Upper lobe of left lung (tissue), 6 donors: Measurements from ENCODE around the gene CDH9. TPM values are rescaled to one million over a fixed set of nuclear protein-coding genes. Genes with fewer than 3 reads are reported as not detected.

ENCODE experiments used
- ATAC-seq, 2 donors: fragments of 200-7000 bp; cut with Tn5 transposase; one replicate each; pipeline ENCODE4 v1.9.1; 2022; ENCODE audit warnings: mild to moderate bottlenecking in 2 of 2, moderate library complexity in 2 of 2; ENCODE audit not compliant: low FRiP score in 2 of 2
- DNase-seq, 2 donors: peaks; one replicate each; pipeline ENCODE4 v3.0.0-alpha.2; 2019 to 2020
- H3K27ac ChIP-seq, 4 donors: fragments of 200-600 bp; sonication (generic); one replicate each; pipeline ENCODE4 v1.5.1; 2016 to 2019
- H3K27me3 ChIP-seq, 4 donors: fragments of 200-600 bp; sonication (generic); one replicate each; pipeline ENCODE4 v1.5.1; 2017 to 2019
- H3K36me3 ChIP-seq, 4 donors: fragments of 200-600 bp; sonication (generic); one replicate each; pipeline ENCODE4 v1.5.1; 2016 to 2019
- H3K4me1 ChIP-seq, 4 donors: fragments of 200-600 bp; sonication (generic); one replicate each; pipeline ENCODE4 v1.5.1; 2018 to 2019
- H3K4me3 ChIP-seq, 4 donors: fragments of 200-600 bp; sonication (generic); one replicate each; pipeline ENCODE4 v1.5.1; 2017 to 2019; ENCODE audit warnings: mild to moderate bottlenecking in 2 of 4, moderate library complexity in 1 of 4
- H3K9me3 ChIP-seq, 4 donors: fragments of 200-600 bp; sonication (generic); one replicate each; pipeline ENCODE4 v1.5.1; 2018 to 2019
- CTCF ChIP-seq, 6 experiments: fragments of 450-650 bp in 4 of 6; fragments of 200-600 bp in 2 of 6; sonication (generic) in 2 of 6; IDR thresholded peaks; one replicate each; pipeline ENCODE4 v1.5.1; 2016 to 2019; ENCODE audit warnings: antibody characterized with exemption in 6 of 6
- EP300 ChIP-seq, 4 donors: sonication (generic); formaldehyde crosslinking; IDR thresholded peaks; one replicate each; pipeline ENCODE4 v1.5.1; 2017; ENCODE audit warnings: antibody characterized with exemption in 4 of 4, control low read depth in 2 of 4
- POLR2A ChIP-seq, 4 donors: fragments of 450-650 bp; IDR thresholded peaks; one replicate each; pipeline ENCODE4 v1.5.1; 2016 to 2017; ENCODE audit warnings: antibody characterized with exemption in 4 of 4, mild to moderate bottlenecking in 2 of 4
- POLR2AphosphoS5 ChIP-seq, 2 donors: sonication (generic); formaldehyde crosslinking; IDR thresholded peaks; one replicate each; pipeline ENCODE4 v1.5.1; 2017; ENCODE audit warnings: antibody characterized with exemption in 2 of 2
- WGBS, 2 donors: methylation state at CpG; one replicate each; pipeline ENCODE4 v1.1.5; 2017 to 2018; 5-methylcytosine and 5-hydroxymethylcytosine counted together
- total RNA-seq, 6 donors: library from RNA; depleted of rRNA in 4 of 6; stranded (reverse); fragments of >200 nt in 4 of 6; gene quantifications; one replicate each; pipeline versions ENCODE4 v1.1.0 to v1.2.1, GENCODE V29; 2016 to 2021
- donor health status: DM: no; HTN: no; CAD: no; lungs with moderate emphysema.
- donor health status: DM: no; HTN: yes; CAD: no; lungs with severe emphysema.

The CDH9 gene
- total RNA-seq = not detected

- Histone ChIP-seq H3K4me1 (no peaks in the 10 kb centered on the region), H3K9me3 (no peaks in the 10 kb centered on the region), H3K27ac (no peak within 1 kb of the TSS), H3K4me3 (no peak within 1 kb of the TSS), H3K27me3 (no peaks in the 10 kb centered on the region), H3K36me3 (no peaks in the 10 kb centered on the region)
- DNase-seq = peak in 1 of 2 donors; percentile 10
- TF ChIP-seq CTCF (IDR thresholded peaks at IDR 0.05) (no peak), POLR2A (IDR thresholded peaks at IDR 0.05) (no peak), POLR2AphosphoS5 (IDR thresholded peaks at IDR 0.05) (no peak), EP300 (IDR thresholded peaks at IDR 0.05) (no peak)
- WGBS, 2 donors = 32 to 37% methylated on average over 12 of the region's 12 CpGs
- ATAC-seq = no peak
Measured at GRCh38 chr5:27038476-27038875, at the start of gene CDH9. TSS of gene CDH9 (minus strand) at chr5:27038586. CDS start at chr5:26988333, 50,253 bp downstream.

GRCh38 chr5:27087747-27088146, 49.4 kb upstream of the CDH9 start:
- 34 to 44% methylated on average over 2 of the region's 2 CpGs for WGBS, 2 donors
- no peaks in the 10 kb centered on the region for H3K9me3 ChIP-seq
- H3K27ac ChIP-seq = no peak overlapping the region
- no peak overlapping the region for H3K4me3 ChIP-seq
- no peak for DNase-seq
- no peaks in the 10 kb centered on the region for H3K36me3 ChIP-seq
- ATAC-seq = no peak
- TF ChIP-seq CTCF (IDR thresholded peaks at IDR 0.05) (no peak), POLR2A (IDR thresholded peaks at IDR 0.05) (no peak), EP300 (IDR thresholded peaks at IDR 0.05) (no peak), POLR2AphosphoS5 (IDR thresholded peaks at IDR 0.05) (no peak)
- no peaks in the 10 kb centered on the region for H3K4me1 ChIP-seq
- H3K27me3 ChIP-seq = no peaks in the 10 kb centered on the region

GRCh38 chr5:27083449-27084415, 45.3 kb upstream of the CDH9 start:
- TF ChIP-seq POLR2AphosphoS5 (IDR thresholded peaks at IDR 0.05) (no peak), EP300 (IDR thresholded peaks at IDR 0.05) (no peak), POLR2A (IDR thresholded peaks at IDR 0.05) (no peak), CTCF (IDR thresholded peaks at IDR 0.05) (no peak)
- DNase-seq (no peak), ATAC-seq (no peak)
- Histone ChIP-seq H3K4me3 (no peak overlapping the region), H3K36me3 (no peaks in the 10 kb centered on the region), H3K9me3 (no peaks in the 10 kb centered on the region), H3K27me3 (no peaks in the 10 kb centered on the region), H3K27ac (no peak overlapping the region), H3K4me1 (no peaks in the 10 kb centered on the region)
- 56 to 57% methylated on average over 7 of the region's 7 CpGs for WGBS, 2 donors

GRCh38 chr5:27080147-27080546, 41.8 kb upstream of the CDH9 start:
- H3K9me3 ChIP-seq = peaks cover 0 to 3% (median 0%) of the 10 kb centered on the region in 4 donors
- ATAC-seq = no peak
- TF ChIP-seq CTCF (IDR thresholded peaks at IDR 0.05) = no peak
- TF ChIP-seq EP300 (IDR thresholded peaks at IDR 0.05) = no peak
- no peak for TF ChIP-seq POLR2AphosphoS5 (IDR thresholded peaks at IDR 0.05)
- TF ChIP-seq POLR2A (IDR thresholded peaks at IDR 0.05) = no peak
- no peak overlapping the region for H3K4me3 ChIP-seq
- H3K4me1 ChIP-seq = no peaks in the 10 kb centered on the region
- no peaks in the 10 kb centered on the region for H3K36me3 ChIP-seq
- WGBS, 2 donors = 40 to 65% methylated on average over 1 of the region's 1 CpG
- DNase-seq = no peak
- no peak overlapping the region for H3K27ac ChIP-seq
- H3K27me3 ChIP-seq = no peaks in the 10 kb centered on the region
